H9 (cell line): ENCODE data around the gene SYVN1. TPM values are rescaled to one million over a fixed set of nuclear protein-coding genes. Genes with fewer than 3 reads are reported as not detected.

ENCODE experiments used
- DNase-seq: peaks from one replicate; pipeline ENCODE4 v3.0.0-alpha.2; 2017
- H2AFZ ChIP-seq: one replicate; pipeline ENCODE4 v1.6.1; 2013; ENCODE audit warnings: mild to moderate bottlenecking, low read length, control low read depth, moderate library complexity
- H2AK5ac ChIP-seq: 2 replicates; pipeline ENCODE4 v1.6.1; 2013; ENCODE audit warnings: low read length, control low read depth, mixed read lengths; ENCODE audit not compliant: insufficient read length
- H2BK120ac ChIP-seq: one replicate; pipeline ENCODE4 v1.6.1; 2013; ENCODE audit warnings: low read depth, mild to moderate bottlenecking, low read length, control low read depth, inconsistent platforms; ENCODE audit not compliant: poor library complexity, severe bottlenecking
- H2BK12ac ChIP-seq: 2 replicates; pipeline ENCODE4 v1.6.1; 2013; ENCODE audit warnings: low read length, control low read depth, mixed read lengths, low read depth; ENCODE audit not compliant: insufficient read length
- H2BK15ac ChIP-seq: 2 replicates; pipeline ENCODE4 v1.6.1; 2013; ENCODE audit warnings: low read depth, low read length, control low read depth
- H2BK20ac ChIP-seq: one replicate; pipeline ENCODE4 v1.6.1; 2013; ENCODE audit warnings: low read depth, mild to moderate bottlenecking, low read length, control low read depth, inconsistent platforms; ENCODE audit not compliant: poor library complexity, severe bottlenecking
- H2BK5ac ChIP-seq: 2 replicates; pipeline ENCODE4 v1.6.1; 2013; ENCODE audit warnings: low read length, control low read depth, mixed read lengths; ENCODE audit not compliant: insufficient read length
- H3K14ac ChIP-seq: 2 replicates; pipeline ENCODE4 v1.6.1; 2013; ENCODE audit warnings: low read length, control low read depth; ENCODE audit not compliant: insufficient read depth
- H3K18ac ChIP-seq: 2 replicates; pipeline ENCODE4 v1.6.1; 2013; ENCODE audit warnings: low read depth, mild to moderate bottlenecking, mixed read lengths, low read length, control low read depth; ENCODE audit not compliant: insufficient read length
- H3K23ac ChIP-seq: 2 replicates; pipeline ENCODE4 v1.6.1; 2013; ENCODE audit warnings: low read length, control low read depth, mixed read lengths, low read depth; ENCODE audit not compliant: insufficient read length
- H3K23me2 ChIP-seq: 2 replicates; pipeline ENCODE4 v1.6.1; 2013; ENCODE audit warnings: low read depth, mild to moderate bottlenecking, mixed read lengths, low read length, control low read depth; ENCODE audit not compliant: insufficient read length, poor library complexity, severe bottlenecking
- H3K27ac ChIP-seq: 2 replicates; pipeline ENCODE4 v1.5.1; 2013; ENCODE audit warnings: low read length, control low read depth, mixed read lengths, low read depth; ENCODE audit not compliant: insufficient read length
- H3K27me3 ChIP-seq: 2 replicates; pipeline ENCODE4 v1.6.1; 2013; ENCODE audit warnings: low read length, control low read depth, inconsistent platforms; ENCODE audit not compliant: insufficient read depth
- H3K4ac ChIP-seq: 2 replicates; pipeline ENCODE4 v1.6.1; 2013; ENCODE audit warnings: low read depth, mild to moderate bottlenecking, control low read depth, inconsistent platforms, low read length, moderate library complexity
- H3K4me1 ChIP-seq: 2 replicates; pipeline ENCODE4 v1.6.1; 2013; ENCODE audit warnings: low read length, control low read depth, inconsistent platforms; ENCODE audit not compliant: insufficient read depth
- H3K4me2 ChIP-seq: 2 replicates; pipeline ENCODE4 v1.6.1; 2013; ENCODE audit warnings: low read length, control low read depth, mixed read lengths; ENCODE audit not compliant: insufficient read length, insufficient read depth
- H3K56ac ChIP-seq: 2 replicates; pipeline ENCODE4 v1.6.1; 2013; ENCODE audit warnings: low read depth, mild to moderate bottlenecking, mixed read lengths, low read length, control low read depth; ENCODE audit not compliant: insufficient read length
- H3K79me1 ChIP-seq: 2 replicates; pipeline ENCODE4 v1.6.1; 2013; ENCODE audit warnings: low read depth, mild to moderate bottlenecking, moderate library complexity, low read length, control low read depth, inconsistent platforms; ENCODE audit not compliant: insufficient read depth, poor library complexity, severe bottlenecking
- H3K79me2 ChIP-seq: 2 replicates; pipeline ENCODE4 v1.6.1; 2013; ENCODE audit warnings: low read length, control low read depth, inconsistent platforms; ENCODE audit not compliant: insufficient read depth
- H3K9ac ChIP-seq: 2 replicates; pipeline ENCODE4 v1.6.1; 2013; ENCODE audit warnings: low read length, control low read depth, mixed read lengths; ENCODE audit not compliant: insufficient read length; ENCODE audit errors: extremely low read depth
- H3K9me3 ChIP-seq: one replicate; pipeline ENCODE4 v1.6.1; 2013; ENCODE audit warnings: low read depth, low read length, inconsistent platforms; ENCODE audit not compliant: control insufficient read depth
- H3T11ph ChIP-seq: one replicate; pipeline ENCODE4 v1.6.1; 2013; ENCODE audit warnings: mild to moderate bottlenecking, low read length, control low read depth, inconsistent platforms
- H4K20me1 ChIP-seq: one replicate; pipeline ENCODE4 v1.6.1; 2013; ENCODE audit not compliant: control insufficient read depth, insufficient read length, insufficient read depth
- H4K5ac ChIP-seq: 2 replicates; pipeline ENCODE4 v1.6.1; 2013; ENCODE audit warnings: low read depth, mild to moderate bottlenecking, mixed read lengths, low read length, control low read depth; ENCODE audit not compliant: insufficient read length
- H4K8ac ChIP-seq: replicated peaks from 2 replicates; pipeline ENCODE4 v1.6.1; 2013; ENCODE audit warnings: low read length, control low read depth, mixed read lengths, low read depth; ENCODE audit not compliant: insufficient read length
- H4K91ac ChIP-seq: 2 replicates; pipeline ENCODE4 v1.6.1; 2013; ENCODE audit warnings: low read depth, mild to moderate bottlenecking, moderate library complexity, mixed read lengths, low read length, control low read depth; ENCODE audit not compliant: insufficient read length
- H3K27ac Mint-ChIP-seq, 3 experiments: 2 replicates in 2 of 3; 3 replicates in 1 of 3; pipeline ENCODE4 v1.8.0; 2020 to 2021; ENCODE audit warnings: mixed read lengths in 3 of 3, mild to moderate bottlenecking in 1 of 3, moderate library complexity in 1 of 3
- H3K27me3 Mint-ChIP-seq: 2 replicates; pipeline ENCODE4 v1.8.0; 2021; ENCODE audit warnings: low read depth, mild to moderate bottlenecking, moderate library complexity, mixed read lengths
- H3K36me3 Mint-ChIP-seq, 3 experiments: 2 replicates in 2 of 3; 3 replicates in 1 of 3; pipeline ENCODE4 v1.8.0; 2020 to 2021; ENCODE audit warnings: low read depth in 3 of 3, mixed read lengths in 3 of 3; ENCODE audit not compliant: insufficient read depth in 1 of 3
- H3K4me1 Mint-ChIP-seq, 2 experiments: 2 replicates each; pipeline ENCODE4 v1.8.0; 2020; ENCODE audit warnings: mixed read lengths in 2 of 2
- H3K4me3 Mint-ChIP-seq, 2 experiments: 2 replicates in 1 of 2; 3 replicates in 1 of 2; pipeline ENCODE4 v1.8.0; 2020 to 2021; ENCODE audit warnings: mild to moderate bottlenecking in 2 of 2, mixed read lengths in 2 of 2, moderate library complexity in 1 of 2
- H3K9me3 Mint-ChIP-seq, 2 experiments: 2 replicates in 1 of 2; 3 replicates in 1 of 2; pipeline ENCODE4 v1.8.0; 2020; ENCODE audit warnings: mild to moderate bottlenecking in 2 of 2, mixed read lengths in 2 of 2, moderate library complexity in 1 of 2
- CTCF ChIP-seq: fragments of 200-600 bp; sonication (generic); conservative IDR thresholded peaks from 3 replicates; pipeline ENCODE4 v1.8.0; 2021; ENCODE audit warnings: antibody characterized with exemption, mild to moderate bottlenecking
- WGBS: extraction: QIAGEN DNeasy Blood & Tissue Kit; methylation state at CpG from one replicate; pipeline ENCODE4 v1.1.7; 2013; ENCODE audit warnings: missing lambda C conversion rate, low lambda C conversion rate, mixed read lengths; ENCODE audit not compliant: insufficient read length; ENCODE audit errors: extremely low coverage; 5-methylcytosine and 5-hydroxymethylcytosine counted together
- total RNA-seq: library from RNA; stranded (reverse); gene quantifications from 2 replicates; pipeline ENCODE4 v1.2.1, GENCODE V29; 2021

Gene SYVN1
- total RNA-seq, 1 experiment from 2014 or later, result 31.6 TPM

GRCh38 chr11:65132238-65132987 lies 1.9 kb downstream of the SYVN1 start:
- no CpG with 5 or more reads among the region's 10 CpGs for WGBS
- H3T11ph ChIP-seq, result no peak overlapping the region
- peaks cover 19 to 23% of the 10 kb centered on the region in 2 experiments for H3K4me1 Mint-ChIP-seq
- no peak overlapping the region for H2BK15ac ChIP-seq
- no peaks in the 10 kb centered on the region for H4K20me1 ChIP-seq
- H3K27me3 Mint-ChIP-seq, result no peaks in the 10 kb centered on the region
- no peak overlapping the region for H2BK120ac ChIP-seq
- no peaks in the 10 kb centered on the region for H3K79me2 ChIP-seq
- H2AFZ ChIP-seq, result no peak overlapping the region
- H4K8ac ChIP-seq, result no peak overlapping the region
- no peaks in the 10 kb centered on the region for H3K9me3 ChIP-seq
- H3K27ac Mint-ChIP-seq, result peak overlapping the region in 2 of 3 experiments; percentile 83 to 100; a peak in 2 of 7 replicates
- no peak for TF ChIP-seq CTCF
- no peak overlapping the region for H3K27ac ChIP-seq
- H3K18ac ChIP-seq, result no peak overlapping the region
- H3K79me1 ChIP-seq, result no peaks in the 10 kb centered on the region
- no peak overlapping the region for H3K9ac ChIP-seq
- H3K14ac ChIP-seq, result no peak overlapping the region
- H3K4me2 ChIP-seq, result no peak overlapping the region
- no peak overlapping the region for H4K5ac ChIP-seq
- no peak overlapping the region for H4K91ac ChIP-seq
- H2AK5ac ChIP-seq, result no peak overlapping the region
- H3K9me3 Mint-ChIP-seq, result no peaks in the 10 kb centered on the region; a peak in 1 of 5 replicates
- H3K27me3 ChIP-seq, result no peaks in the 10 kb centered on the region
- H2BK20ac ChIP-seq, result no peak overlapping the region
- H3K23ac ChIP-seq, result no peak overlapping the region
- no peak overlapping the region for H3K56ac ChIP-seq
- no peak overlapping the region for H2BK12ac ChIP-seq
- DNase-seq, result no peak
- no peak overlapping the region for H2BK5ac ChIP-seq
- peaks cover 14% of the 10 kb centered on the region for H3K23me2 ChIP-seq
- peaks cover 5 to 36% (median 32%) of the 10 kb centered on the region in 3 experiments; a peak in 6 of 7 replicates for H3K36me3 Mint-ChIP-seq
- no peak overlapping the region for H3K4ac ChIP-seq
- H3K4me3 Mint-ChIP-seq, result peak overlapping the region; percentile 93 to 95; a peak in 3 of 5 replicates
- H3K4me1 ChIP-seq, result no peaks in the 10 kb centered on the region
